Middle frontal gyrus (tissue), 1 donor: ENCODE measurements around the gene SMIM10.
"Not testable (repeated sequence)": the region's sequence is repeated elsewhere in the genome, so short reads cannot be mapped to it uniquely, and the experiment has no call there.

Experiments used
- DNase-seq: peaks from one replicate; pipeline ENCODE4 v3.0.0-alpha.2; 2015; ENCODE audit warnings: low spot score; ENCODE audit errors: extremely low spot score

Gene SMIM10

DNA sequence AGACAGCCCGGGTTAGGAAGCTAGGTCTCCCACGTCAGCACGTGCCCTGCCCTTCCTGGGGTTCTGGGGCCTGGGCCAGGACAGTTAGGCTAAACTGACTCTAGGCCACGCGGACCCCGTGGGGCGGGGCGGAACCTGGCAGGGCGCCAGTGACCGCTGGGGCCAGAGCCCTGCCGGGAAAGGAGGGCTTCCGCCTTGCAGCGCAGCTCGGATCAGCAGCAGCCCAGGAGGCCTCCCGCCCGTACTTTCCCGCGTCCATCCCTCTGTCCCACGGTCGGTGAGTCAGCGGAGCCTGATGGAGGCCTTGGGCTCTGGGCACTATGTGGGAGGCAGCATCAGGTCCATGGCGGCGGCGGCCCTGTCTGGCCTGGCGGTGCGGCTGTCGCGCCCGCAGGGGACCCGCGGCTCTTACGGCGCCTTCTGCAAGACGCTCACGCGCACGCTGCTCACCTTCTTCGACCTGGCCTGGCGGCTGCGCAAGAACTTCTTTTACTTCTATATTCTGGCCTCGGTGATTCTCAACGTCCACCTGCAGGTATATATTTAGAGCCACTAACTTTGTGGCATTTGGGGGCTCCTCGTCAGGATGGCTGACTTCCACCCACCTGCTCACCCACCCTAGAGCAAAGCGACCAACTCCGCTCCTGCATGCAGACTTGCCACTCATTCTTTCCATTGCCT is at the start of gene SMIM10:
Gene SMIM10 (plus strand): TSS at position 191 of the 681 bp plus-strand sequence. CDS start 105 bp downstream, at position 296.
- DNase-seq = no peak

GRCh38 chrX:134946364-134946763 is 44.4 kb upstream of the SMIM10 start:
- DNase-seq = not testable (repeated sequence)

DNA sequence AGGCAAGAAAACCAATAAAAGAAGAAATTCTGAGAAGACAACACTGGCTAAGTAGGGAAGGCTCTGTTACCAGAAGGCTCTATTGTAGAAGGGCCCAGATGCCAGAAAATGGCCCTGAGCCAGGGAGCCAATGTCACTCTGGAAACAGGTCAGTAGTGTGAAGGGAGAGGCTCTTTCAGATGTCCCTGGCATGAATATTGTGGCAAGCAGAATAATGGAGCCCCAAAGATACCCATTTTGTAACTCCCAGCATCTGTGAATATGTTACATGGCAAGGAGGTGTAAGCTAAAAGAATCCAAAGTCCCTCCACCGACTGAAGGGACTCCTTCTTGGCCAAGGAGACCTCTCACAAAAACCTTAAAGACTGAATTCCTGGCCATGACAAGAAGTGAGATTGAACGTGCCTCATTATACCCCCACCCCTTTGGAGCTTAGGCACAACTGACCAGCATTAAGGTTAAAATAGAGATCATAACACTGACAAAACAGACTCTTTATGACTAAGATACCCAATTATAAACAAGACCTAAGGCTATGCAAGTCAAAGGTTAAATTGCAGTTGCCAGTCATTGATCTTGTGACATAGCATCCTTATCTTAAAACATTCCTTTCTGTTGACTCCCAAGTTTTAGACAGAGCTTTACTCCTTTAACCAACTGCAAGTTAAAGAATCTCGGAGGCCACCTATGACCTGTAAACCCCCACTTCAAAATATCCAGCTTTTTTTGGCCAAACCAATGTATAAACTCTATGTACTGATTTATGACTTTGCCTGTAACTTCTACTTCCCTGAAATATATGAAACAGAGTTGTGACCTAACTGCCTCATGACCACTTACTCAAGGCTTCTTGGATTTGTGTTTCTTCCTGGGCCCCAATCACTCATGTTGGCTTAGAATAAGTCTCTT is 42.2 kb upstream of the SMIM10 start:
- DNase-seq = no peak

- no peak for DNase-seq
These were observed 41.5 kb upstream of the SMIM10 start for GRCh38 chrX:134949271-134949670.

DNA sequence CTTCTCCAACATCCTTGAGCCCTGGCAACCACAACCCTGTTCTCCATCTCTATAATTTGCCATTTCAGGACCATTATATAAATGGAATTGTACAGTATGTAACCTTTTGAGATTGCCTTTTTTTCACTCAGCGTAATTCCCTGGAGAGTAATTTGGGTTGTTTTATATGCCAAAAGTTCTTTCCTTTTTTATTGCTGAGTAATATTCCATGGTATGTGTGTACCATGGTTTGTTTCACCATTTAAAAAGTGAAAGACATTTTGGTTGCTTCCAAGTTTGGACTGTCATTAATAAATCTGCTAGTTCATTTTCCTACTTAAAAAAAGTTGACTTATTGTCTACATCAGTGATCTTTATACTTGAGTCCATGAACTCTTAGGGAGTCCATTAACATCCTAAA is 33.0 kb upstream of the SMIM10 start:
- DNase-seq = no peak

DNA sequence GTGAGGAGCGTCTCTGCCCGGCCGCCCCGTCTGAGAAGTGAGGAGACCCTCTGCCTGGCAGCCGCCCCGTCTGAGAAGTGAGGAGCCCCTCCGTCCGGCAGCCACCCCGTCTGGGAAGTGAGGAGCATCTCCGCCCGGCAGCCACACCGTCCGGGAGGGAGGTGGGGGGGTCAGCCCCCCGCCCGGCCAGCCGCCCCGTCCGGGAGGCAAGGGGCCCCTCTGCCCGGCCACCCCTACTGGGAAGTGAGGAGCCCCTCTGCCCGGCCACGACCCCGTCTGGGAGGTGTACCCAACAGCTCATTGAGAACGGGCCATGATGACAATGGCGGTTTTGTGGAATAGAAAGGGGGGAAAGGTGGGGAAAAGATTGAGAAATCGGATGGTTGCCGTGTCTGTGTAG is 30.4 kb upstream of the SMIM10 start:
- DNase-seq = not testable (repeated sequence)

- DNase-seq = no peak
These were observed 27.8 kb upstream of the SMIM10 start for GRCh38 chrX:134963041-134963440.

DNA sequence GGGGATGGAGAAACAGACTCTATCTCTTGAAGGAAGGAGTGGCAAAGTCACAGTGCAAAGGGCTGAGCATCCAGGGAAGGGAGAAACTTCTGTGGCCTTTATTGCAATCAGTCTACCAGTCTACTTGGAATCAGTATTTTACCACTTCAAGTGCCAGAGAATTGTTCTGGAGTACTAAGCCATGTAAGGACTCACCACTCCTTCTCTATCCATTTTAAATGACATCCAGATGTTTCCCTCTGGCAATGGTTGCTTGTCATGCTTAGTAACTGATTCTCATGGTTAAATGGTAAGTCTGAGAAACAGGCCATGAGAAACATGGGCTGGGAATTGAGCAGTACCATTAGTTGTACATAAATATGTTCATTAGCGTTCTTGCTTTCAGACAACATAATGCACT is 21.1 kb upstream of the SMIM10 start:
- no peak for DNase-seq

GRCh38 chrX:134971926-134972325 is 18.9 kb upstream of the SMIM10 start:
- no peak for DNase-seq

DNA sequence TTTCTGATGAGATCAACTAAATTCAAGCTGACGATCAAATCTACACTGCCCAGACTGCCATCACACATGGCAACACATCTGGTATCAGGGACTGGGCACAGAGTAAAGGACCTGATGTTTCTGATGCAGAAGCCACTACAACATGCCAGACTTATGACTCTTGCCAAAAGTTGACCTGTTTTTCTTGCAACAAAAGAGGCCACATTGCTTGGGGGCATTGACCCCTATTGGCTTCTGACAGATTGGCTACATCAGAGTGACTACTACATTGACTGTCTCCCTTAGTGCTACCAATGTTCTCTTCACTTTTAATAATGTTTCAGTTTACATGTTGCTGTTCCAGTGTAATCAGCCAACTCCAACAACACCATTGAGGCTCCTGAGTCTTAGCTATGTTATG is 15.3 kb upstream of the SMIM10 start:
- DNase-seq = no peak

- DNase-seq = no peak
These were observed 8.9 kb upstream of the SMIM10 start for GRCh38 chrX:134981910-134982309.

DNA sequence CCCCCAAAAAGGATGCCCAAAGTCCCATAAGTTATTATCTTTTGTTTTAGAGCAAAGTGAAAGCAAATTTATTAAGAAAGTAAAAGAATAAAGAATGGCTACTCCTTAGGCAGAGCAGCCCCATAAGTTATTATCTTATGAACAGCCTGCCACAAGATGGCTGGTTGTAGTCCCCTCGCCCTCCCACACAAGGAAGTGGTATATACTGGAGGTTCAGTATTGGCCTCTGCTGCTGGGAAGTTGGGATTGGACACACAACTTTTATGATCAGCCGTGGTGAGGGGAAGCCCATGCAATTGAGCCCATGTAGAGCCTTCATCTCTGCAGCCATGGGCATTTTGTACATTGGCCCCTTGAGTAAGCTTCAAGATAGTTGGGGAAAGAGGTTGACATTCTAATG is 8.0 kb upstream of the SMIM10 start:
- DNase-seq = no peak

DNA sequence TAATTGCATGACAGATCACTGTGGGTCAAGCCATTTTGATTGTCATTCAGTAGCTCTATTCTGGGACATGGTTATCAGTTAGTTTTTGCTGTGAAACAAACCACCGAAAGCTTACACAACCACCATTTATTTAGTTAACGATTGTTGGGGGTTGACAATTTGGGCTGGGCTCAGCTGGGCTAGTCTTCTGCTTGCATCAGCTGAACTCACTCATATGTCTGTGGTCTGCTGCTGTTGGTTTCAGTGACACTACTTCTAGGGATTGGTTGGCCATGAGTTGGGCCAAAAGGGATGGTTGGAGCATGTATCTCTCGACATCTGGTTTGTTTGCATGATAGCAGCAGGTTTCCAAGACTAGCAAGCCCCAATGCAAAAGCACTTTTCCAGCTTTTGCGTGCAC is 5.3 kb upstream of the SMIM10 start:
- no peak for DNase-seq

DNA sequence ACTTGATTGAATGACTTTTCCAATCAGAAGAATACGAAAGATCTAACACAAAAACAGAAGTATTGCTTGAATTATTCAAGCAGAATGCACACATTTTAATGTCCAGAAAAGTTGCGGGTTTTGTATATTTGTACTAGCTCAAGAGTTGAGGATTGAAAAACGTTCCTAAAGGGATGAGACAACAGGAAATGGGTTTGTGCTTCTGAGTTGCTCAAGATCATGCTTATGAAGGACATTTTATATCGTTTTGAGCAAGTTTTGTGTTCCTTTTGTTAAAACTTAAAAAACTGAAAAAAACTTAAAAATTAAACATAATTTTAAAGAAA is 353 bp upstream of the SMIM10 start:
- no peak for DNase-seq

GRCh38 chrX:134997646-134998045 is 6.9 kb downstream of the SMIM10 start:
- no peak for DNase-seq

GRCh38 chrX:134998246-134998645 is 7.5 kb downstream of the SMIM10 start:
- no peak for DNase-seq

GRCh38 chrX:134999469-134999868 is 8.7 kb downstream of the SMIM10 start:
- no peak for DNase-seq

GRCh38 chrX:135000516-135000915 is 9.7 kb downstream of the SMIM10 start:
- no peak for DNase-seq

DNA sequence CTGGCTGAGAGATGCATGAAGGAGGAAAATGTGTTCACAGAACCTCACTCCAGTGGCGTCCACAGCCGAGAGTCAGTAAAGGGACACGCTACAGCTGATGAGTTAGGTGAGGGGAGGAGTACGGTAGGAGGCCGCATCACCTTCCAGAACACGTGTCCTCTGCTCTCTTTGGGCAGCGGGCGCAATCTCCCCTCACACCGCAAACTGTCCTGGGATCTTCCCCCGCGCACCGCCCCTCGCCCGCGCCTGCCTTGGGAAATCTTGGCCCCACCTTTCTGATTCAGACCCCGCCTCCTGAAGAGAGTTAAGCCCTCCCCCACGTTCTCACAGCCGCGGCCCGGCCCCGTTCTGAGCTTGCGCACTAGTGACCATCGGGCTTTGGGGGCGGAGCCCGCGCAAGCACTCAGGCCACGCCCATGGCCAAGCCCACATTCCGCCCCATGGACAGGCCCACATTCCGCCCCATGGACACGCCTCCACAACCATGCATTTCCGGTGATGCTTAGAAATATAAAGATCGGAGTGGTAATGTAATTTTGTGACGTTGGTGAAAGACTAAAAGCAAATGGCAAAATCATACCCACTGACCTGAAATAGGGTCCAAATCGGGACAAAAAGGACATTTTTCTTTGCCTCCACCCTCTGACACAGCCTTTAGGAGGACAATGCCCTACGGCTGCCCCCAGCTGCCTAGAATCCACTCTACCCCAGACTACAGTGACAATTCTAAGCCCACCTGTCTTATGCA is 13.3 kb downstream of the SMIM10 start:
- peak; percentile 80 for DNase-seq

DNA sequence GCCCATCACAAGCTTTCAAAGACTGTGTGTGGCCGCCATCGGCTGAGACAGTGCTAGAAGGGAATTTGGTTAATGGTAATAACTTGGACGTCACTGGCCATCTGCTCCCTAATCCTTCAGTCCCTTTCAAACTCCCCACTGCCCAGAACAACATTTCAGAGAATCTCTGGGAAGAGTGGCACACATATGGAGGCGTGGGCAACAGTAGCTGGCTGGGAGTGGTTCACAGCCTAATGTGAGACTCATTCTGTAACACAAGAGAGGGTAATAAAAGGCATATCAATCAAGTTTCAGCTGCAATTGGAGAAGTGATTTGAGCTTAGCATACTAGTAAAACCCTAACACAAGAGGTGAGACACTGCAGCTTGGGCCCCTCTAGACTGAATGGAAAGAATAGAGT is 15.4 kb downstream of the SMIM10 start:
- no peak for DNase-seq

GRCh38 chrX:135009057-135009610 is 18.3 kb downstream of the SMIM10 start:
- DNase-seq = no peak

GRCh38 chrX:135009838-135010237 is 19.0 kb downstream of the SMIM10 start:
- DNase-seq = no peak
